ENCODE results near the gene WDR48.
"Not testable (repeated sequence)": the region's sequence is repeated elsewhere in the genome, so short reads cannot be mapped to it uniquely, and the experiment has no call there.

The WDR48 gene

DNA sequence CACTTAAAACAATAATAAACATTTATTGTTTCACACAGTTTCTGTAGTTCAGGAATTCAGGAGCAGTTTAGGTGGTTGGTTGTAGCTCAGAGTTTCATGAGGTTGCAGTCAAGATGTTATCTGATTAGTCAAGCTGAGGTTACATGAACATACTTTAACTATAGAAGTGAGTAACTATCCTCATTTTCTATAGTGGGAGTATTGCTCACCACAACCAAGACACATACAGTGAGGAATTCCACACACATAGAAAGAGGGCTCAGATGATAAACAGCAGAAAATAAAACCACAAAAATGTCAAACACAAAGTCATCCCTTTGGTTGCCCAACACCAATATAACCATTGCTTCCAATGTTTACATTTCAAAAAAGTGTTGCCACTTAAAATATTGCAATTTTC, 13.7 kb upstream of the WDR48 start:
- no peak for DNase-seq (ENCODE audit: extremely low read depth, low read depth)
- TF ChIP-seq, protein P1, sequence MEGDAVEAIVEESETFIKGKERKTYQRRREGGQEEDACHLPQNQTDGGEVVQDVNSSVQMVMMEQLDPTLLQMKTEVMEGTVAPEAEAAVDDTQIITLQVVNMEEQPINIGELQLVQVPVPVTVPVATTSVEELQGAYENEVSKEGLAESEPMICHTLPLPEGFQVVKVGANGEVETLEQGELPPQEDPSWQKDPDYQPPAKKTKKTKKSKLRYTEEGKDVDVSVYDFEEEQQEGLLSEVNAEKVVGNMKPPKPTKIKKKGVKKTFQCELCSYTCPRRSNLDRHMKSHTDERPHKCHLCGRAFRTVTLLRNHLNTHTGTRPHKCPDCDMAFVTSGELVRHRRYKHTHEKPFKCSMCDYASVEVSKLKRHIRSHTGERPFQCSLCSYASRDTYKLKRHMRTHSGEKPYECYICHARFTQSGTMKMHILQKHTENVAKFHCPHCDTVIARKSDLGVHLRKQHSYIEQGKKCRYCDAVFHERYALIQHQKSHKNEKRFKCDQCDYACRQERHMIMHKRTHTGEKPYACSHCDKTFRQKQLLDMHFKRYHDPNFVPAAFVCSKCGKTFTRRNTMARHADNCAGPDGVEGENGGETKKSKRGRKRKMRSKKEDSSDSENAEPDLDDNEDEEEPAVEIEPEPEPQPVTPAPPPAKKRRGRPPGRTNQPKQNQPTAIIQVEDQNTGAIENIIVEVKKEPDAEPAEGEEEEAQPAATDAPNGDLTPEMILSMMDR (IDR thresholded peaks at IDR 0.05; ENCODE audit: low read depth, low read length): no peak

DNA sequence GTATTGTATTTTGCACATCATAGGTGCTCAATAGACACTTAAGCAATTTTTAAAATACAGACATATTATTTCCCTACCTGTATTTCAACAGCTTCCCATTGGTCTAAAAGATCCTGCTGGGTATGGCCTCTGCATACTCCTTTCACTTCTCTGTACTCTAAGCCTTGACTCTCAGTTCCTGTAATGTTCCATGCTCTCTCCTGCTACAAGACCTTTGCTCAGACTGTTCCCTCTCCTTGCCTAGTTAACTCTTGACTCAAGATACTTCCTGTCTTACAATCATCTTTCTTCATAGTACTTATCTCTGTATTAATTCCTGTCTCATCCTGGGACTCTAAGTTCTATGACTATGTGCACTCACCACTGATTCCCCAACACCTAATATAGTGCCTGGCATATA, 1.8 kb upstream of the WDR48 start:
- DNase-seq (ENCODE audit: extremely low read depth, low read depth): no peak
- TF ChIP-seq, protein P1 (IDR thresholded peaks at IDR 0.05; ENCODE audit: low read depth, low read length): no peak

DNA sequence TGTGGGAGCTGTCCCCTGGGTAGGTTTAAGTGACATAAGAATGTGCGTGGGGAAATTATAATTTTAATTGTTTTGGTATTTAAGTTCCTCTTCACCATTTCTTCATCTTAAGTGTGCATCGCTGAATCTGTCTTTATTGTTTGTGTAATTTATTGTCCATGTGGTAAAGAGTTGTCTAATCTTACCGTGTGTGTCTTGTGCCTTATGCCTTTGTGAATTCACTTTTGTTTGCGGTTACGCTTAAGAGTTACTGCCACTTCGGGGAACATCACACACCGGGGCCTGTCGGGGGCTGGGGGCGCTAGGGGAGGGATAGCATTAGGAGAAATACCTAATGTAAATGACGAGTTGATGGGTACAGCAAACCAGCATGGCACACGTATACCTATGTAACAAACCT, 767 bp downstream of the WDR48 start:
- TF ChIP-seq, protein P1 (IDR thresholded peaks at IDR 0.05; ENCODE audit: low read depth, low read length): no peak
- DNase-seq (ENCODE audit: extremely low read depth, low read depth): no peak

DNA sequence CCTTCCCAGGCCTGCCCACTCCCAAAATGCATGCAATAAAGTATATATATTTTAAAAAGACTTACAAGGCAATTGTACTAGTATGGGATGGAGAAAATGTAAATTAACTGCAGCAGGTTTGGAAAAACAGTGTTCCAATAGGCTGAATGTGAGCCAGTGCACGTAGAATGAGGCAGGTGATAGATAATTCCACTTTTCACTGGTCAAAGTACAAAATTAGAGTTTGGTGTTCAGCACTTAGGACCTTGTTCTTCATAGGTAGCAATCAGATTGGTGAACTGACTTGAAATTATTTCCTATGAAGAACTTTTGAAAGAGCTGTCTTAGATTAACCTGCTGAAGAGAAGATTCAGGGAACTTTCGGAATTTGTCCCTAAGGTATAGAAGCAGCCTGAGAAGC, 1.9 kb downstream of the WDR48 start:
- DNase-seq (ENCODE audit: extremely low read depth, low read depth): no peak
- TF ChIP-seq, protein P1 (IDR thresholded peaks at IDR 0.05; ENCODE audit: low read depth, low read length): no peak

DNA sequence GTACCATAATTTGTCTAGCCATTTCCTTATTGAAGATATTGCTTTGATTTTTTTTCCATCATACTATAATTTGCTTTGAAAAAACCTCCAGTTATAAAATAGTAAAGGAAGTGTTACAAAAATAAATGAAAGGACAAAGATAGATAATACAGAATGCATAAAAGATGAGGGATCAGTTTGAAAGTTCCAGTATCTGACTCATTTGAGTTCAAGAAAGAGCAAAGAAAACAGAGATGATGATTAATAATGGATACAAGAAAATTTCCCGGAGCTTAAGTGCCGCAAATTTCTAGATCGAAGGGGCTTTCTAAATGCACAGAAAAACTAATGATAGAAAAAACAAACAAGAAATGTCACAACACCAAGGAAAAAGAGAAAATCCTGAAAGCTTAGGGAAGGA, 4.3 kb downstream of the WDR48 start:
- TF ChIP-seq, protein P1 (IDR thresholded peaks at IDR 0.05; ENCODE audit: low read depth, low read length): no peak
- DNase-seq (ENCODE audit: extremely low read depth, low read depth): no peak

DNA sequence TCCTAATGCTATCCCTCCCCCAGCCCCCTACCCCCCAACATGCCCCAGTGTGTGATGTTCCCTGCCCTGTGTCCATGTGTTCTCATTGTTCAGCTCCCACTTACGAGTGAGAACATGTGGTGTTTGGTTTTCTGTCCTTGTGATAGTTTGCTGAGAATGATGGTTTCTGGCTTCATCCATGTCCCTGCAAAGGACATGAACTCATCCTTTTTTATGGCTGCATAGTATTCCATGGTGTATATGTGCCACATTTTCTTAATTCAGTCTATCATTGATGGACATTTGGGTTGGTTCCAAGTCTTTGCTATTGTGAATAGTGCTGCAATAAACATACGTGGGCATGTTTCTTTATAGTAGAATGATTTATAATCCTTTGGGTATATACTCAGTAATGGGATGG, 9.4 kb downstream of the WDR48 start:
- DNase-seq (ENCODE audit: extremely low read depth, low read depth): not testable (repeated sequence)

DNA sequence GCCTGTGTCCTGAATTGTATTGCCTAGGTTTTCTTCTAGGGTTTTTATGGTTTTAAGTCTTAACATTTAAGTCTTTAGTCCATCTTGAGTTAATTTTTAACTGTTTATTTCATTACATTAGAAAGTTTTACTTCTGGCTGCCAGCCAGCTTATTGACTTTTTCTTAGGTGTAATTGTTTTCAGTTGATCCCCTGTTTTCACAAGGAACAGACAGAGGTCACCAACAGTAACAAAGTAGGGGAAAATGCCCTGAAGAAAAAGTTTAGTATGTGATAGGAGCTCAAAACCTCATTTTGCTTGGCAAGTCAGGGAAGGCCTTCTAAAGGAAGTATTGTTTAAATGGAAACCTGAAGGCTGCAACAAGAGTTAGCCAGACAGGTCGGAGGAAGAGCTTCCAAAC, 10.4 kb downstream of the WDR48 start:
- TF ChIP-seq, protein P1 (IDR thresholded peaks at IDR 0.05; ENCODE audit: low read depth, low read length): no peak
- DNase-seq (ENCODE audit: extremely low read depth, low read depth): no peak

DNA sequence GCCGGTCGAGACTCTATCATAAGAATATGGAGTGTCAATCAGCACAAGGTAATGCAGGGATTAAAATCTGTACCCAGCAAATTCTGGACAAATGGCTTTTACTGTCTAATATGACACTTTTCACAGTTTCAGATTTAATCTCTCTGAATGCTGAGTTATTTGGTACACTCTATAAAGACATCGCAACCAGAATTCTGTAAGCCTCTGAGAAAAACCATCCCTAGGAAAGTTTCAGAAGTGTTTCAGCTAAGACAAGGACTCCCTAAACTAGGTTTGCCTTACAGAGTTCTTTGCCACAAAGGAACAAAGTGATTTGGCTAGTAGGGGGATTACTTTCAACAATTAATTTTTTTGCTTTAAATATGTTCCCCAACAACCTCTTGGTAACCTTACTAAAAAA, 11.3 kb downstream of the WDR48 start:
- DNase-seq (ENCODE audit: extremely low read depth, low read depth): no peak

More for the DNA sequence above, 11.3 kb downstream of the WDR48 start:
- TF ChIP-seq, protein P1 (IDR thresholded peaks at IDR 0.05; ENCODE audit: low read depth, low read length): no peak

Data from AG09319 (cell line).